GM12891 (cell line): Measurements from ENCODE around the gene UNC50.
"Not testable (repeated sequence)": the region's sequence is repeated elsewhere in the genome, so short reads cannot be mapped to it uniquely, and the experiment has no call there.

Experiments
- DNase-seq: peaks from one replicate; pipeline ENCODE4 v3.0.0; 2011; ENCODE audit warnings: low spot score; ENCODE audit not compliant: insufficient read length
- FAIRE-seq: peaks from 2 replicates; lab custom pipeline; 2011; peaks lifted over from hg19 to GRCh38; lab: Jason Lieb, UNC
- PAX5 ChIP-seq: IDR thresholded peaks from 2 replicates; pipeline ENCODE4 v1.6.1; 2011; ENCODE audit warnings: low read length, moderate library complexity, mild to moderate bottlenecking; ENCODE audit not compliant: insufficient read depth, severe bottlenecking
- POLR2A ChIP-seq: IDR thresholded peaks from 2 replicates; pipeline ENCODE4 v1.6.1; 2011; ENCODE audit warnings: low read depth, low read length, control low read depth
- POLR2AphosphoS5 ChIP-seq: IDR thresholded peaks from 2 replicates; pipeline ENCODE4 v1.6.1; 2011; ENCODE audit warnings: low read depth, low read length, control low read depth
- POU2F2 ChIP-seq: IDR thresholded peaks from 2 replicates; pipeline ENCODE4 v1.6.1; 2011; ENCODE audit warnings: low read depth, mild to moderate bottlenecking, control low read depth, low read length, moderate library complexity
- SPI1 ChIP-seq: IDR thresholded peaks from 2 replicates; pipeline ENCODE4 v1.6.1; 2011; ENCODE audit warnings: low read depth, low read length, control low read depth
- TAF1 ChIP-seq: IDR thresholded peaks from 2 replicates; pipeline ENCODE4 v1.6.1; 2011; ENCODE audit warnings: low read depth, low read length, control low read depth

UNC50 gene

GRCh38 chr2:98654699-98655495 is 46.5 kb downstream of the UNC50 start:
- TF ChIP-seq TAF1: no peak
- no peak for TF ChIP-seq POLR2A
- no peak for TF ChIP-seq SPI1
- TF ChIP-seq PAX5: no peak
- TF ChIP-seq POLR2AphosphoS5: no peak
- no peak for TF ChIP-seq POU2F2
- FAIRE-seq (no peak), DNase-seq (no peak)

- DNase-seq (no peak), FAIRE-seq (no peak)
- TF ChIP-seq POU2F2: no peak
- TF ChIP-seq POLR2A: no peak
- no peak for TF ChIP-seq SPI1
Observed at GRCh38 chr2:98656800-98657199, 48.4 kb downstream of the UNC50 start.

GRCh38 chr2:98658816-98659490 is 50.6 kb downstream of the UNC50 start:
- TF ChIP-seq PAX5 (no peak), SPI1 (no peak), POLR2A (no peak), POU2F2 (no peak), POLR2AphosphoS5 (no peak), TAF1 (no peak)
- FAIRE-seq (no peak), DNase-seq (no peak)

DNA sequence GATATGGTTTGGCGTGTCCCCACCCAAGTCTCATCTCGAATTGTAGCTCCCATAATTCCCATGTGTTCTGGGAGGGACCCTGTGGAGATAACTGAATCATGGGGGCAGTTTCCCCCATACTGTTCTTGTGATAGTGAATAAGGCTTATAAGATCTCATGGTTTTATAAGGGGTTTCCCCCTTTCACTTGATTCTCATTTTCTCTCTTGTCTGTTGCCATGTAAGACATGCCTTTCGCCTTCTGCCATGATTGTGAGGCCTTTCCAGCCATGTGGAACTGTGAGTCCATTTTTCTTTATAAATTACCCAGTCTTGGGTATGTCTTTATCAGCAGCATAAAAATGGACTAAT is 51.1 kb downstream of the UNC50 start:
- DNase-seq, FAIRE-seq: not testable (repeated sequence)

- no peak for TF ChIP-seq TAF1
- no peak for TF ChIP-seq SPI1
- TF ChIP-seq POLR2A: no peak
- no peak for TF ChIP-seq POU2F2
- TF ChIP-seq PAX5: no peak
- TF ChIP-seq POLR2AphosphoS5: no peak
- no peak for FAIRE-seq
- DNase-seq: no peak
Observed at GRCh38 chr2:98663511-98664090, 55.2 kb downstream of the UNC50 start.

DNA sequence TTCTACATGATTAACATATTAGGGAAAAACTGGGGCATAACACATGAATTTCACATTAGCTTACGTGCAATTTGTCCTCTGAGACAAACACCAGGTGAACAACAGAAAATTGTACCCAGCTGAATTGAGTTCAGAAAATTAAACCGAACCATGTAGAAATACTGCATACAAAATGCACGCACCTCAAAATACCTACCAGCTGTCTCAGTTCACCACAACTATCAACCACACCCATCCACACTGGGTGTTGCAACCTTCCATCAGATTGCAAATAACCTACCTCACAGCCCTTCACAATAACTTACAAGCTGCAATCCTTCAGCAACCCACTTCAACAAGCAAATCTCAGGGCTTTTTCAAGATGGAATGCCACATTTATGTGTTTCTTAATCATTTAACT is 55.9 kb downstream of the UNC50 start:
- no peak for TF ChIP-seq SPI1
- no peak for TF ChIP-seq POLR2A
- no peak for TF ChIP-seq TAF1
- no peak for TF ChIP-seq POU2F2
- no peak for TF ChIP-seq PAX5
- TF ChIP-seq POLR2AphosphoS5: no peak
- no peak for FAIRE-seq
- no peak for DNase-seq

DNA sequence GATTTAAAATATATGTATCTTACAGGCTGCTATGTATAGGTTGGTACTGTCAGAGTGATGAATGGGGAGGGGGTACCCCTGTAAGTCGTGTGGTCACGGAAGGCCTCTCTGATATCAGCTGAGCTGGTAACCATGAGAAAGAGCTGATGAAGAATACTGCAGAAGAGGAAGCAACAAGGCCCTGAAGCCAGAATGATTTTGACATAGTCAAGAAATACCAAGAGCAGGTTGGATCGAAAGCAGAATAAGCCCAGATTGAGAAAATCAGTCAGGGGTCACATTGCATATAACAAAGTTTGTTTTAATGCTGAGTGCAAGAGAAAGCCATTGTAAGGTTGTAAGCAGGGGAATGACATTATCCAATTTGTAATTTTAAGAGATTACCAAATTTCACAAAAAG is 57.3 kb downstream of the UNC50 start:
- DNase-seq: no peak
- no peak for FAIRE-seq
- TF ChIP-seq SPI1 (no peak), TAF1 (no peak), PAX5 (no peak), POLR2AphosphoS5 (no peak), POLR2A (no peak), POU2F2 (no peak)
